GM21723 (cell line): ENCODE results near the gene PMS1.
"Not testable (repeated sequence)": the region's sequence is repeated elsewhere in the genome, so short reads cannot be mapped to it uniquely, and the experiment has no call there.

Experiments
- ATAC-seq: cut with Tn5 transposase; IDR thresholded peaks from one replicate; pipeline ENCODE4 v1.9.1; 2021; ENCODE audit warnings: mild to moderate bottlenecking, moderate library complexity; ENCODE audit not compliant: unreplicated experiment

Gene PMS1

GRCh38 chr2:189803431-189803830 lies 19.2 kb downstream of the PMS1 start:
- no peak for ATAC-seq

GRCh38 chr2:189818249-189819038 lies 34.2 kb downstream of the PMS1 start:
- no peak for ATAC-seq

GRCh38 chr2:189819297-189819704 lies 35.1 kb downstream of the PMS1 start:
- no peak for ATAC-seq

- ATAC-seq: no peak
Measured at GRCh38 chr2:189821953-189822748, 37.9 kb downstream of the PMS1 start.

- no peak for ATAC-seq
Measured at GRCh38 chr2:189824694-189825396, 40.6 kb downstream of the PMS1 start.

GRCh38 chr2:189826039-189826438 lies 41.8 kb downstream of the PMS1 start:
- no peak for ATAC-seq

GRCh38 chr2:189829102-189829833 lies 45.0 kb downstream of the PMS1 start:
- no peak for ATAC-seq

GRCh38 chr2:189830510-189830909 lies 46.3 kb downstream of the PMS1 start:
- no peak for ATAC-seq

- no peak for ATAC-seq
Measured at GRCh38 chr2:189834059-189834458, 49.8 kb downstream of the PMS1 start.

- ATAC-seq: not testable (repeated sequence)
Measured at GRCh38 chr2:189834642-189835041, 50.4 kb downstream of the PMS1 start.

- no peak for ATAC-seq
Measured at GRCh38 chr2:189835855-189836558, 51.8 kb downstream of the PMS1 start.

- ATAC-seq: no peak
Measured at GRCh38 chr2:189836644-189837043, 52.4 kb downstream of the PMS1 start.

GRCh38 chr2:189837326-189837725 lies 53.1 kb downstream of the PMS1 start:
- ATAC-seq: no peak

- no peak for ATAC-seq
Measured at GRCh38 chr2:189841019-189841418, 56.8 kb downstream of the PMS1 start.

GRCh38 chr2:189848276-189848675 lies 64.0 kb downstream of the PMS1 start:
- no peak for ATAC-seq

GRCh38 chr2:189849550-189849949 lies 65.3 kb downstream of the PMS1 start:
- no peak for ATAC-seq

GRCh38 chr2:189851174-189851826 lies 67.0 kb downstream of the PMS1 start:
- no peak for ATAC-seq

- no peak for ATAC-seq
Measured at GRCh38 chr2:189854187-189854586, 69.9 kb downstream of the PMS1 start.

GRCh38 chr2:189854940-189855339 lies 70.7 kb downstream of the PMS1 start:
- no peak for ATAC-seq

GRCh38 chr2:189858291-189858690 lies 74.0 kb downstream of the PMS1 start:
- ATAC-seq: no peak
